HepG2 (cell line): ENCODE data around the gene USP7. TPM values are rescaled to one million over a fixed set of nuclear protein-coding genes. Genes with fewer than 3 reads are reported as not detected.
A peak's percentile ranks its signal among the peaks of the same experiment; 100 is the strongest.

ENCODE experiments used
- CREBL2 ChIP-seq: sonication (generic); formaldehyde crosslinking; IDR thresholded peaks from 2 replicates; pipeline ENCODE4 v1.8.1; 2023; ENCODE audit warnings: missing genetic modification reagents, mild to moderate bottlenecking, borderline replicate concordance
- EP300 ChIP-seq, 3 experiments: sonication (generic) in 1 of 3; formaldehyde crosslinking in 1 of 3; IDR thresholded peaks; 2 replicates each; pipeline versions ENCODE4 v1.5.1 to v1.6.1; 2011 to 2020; ENCODE audit warnings: low read depth in 2 of 3, low read length in 2 of 3, borderline replicate concordance in 1 of 3, improper control_type of control experiment in 1 of 3, mild to moderate bottlenecking in 1 of 3, missing genetic modification reagents in 1 of 3, moderate library complexity in 1 of 3
- GPN1 ChIP-seq: sonication (generic); formaldehyde crosslinking; IDR thresholded peaks from 2 replicates; pipeline ENCODE4 v1.5.1; 2020; ENCODE audit warnings: missing genetic modification reagents, borderline replicate concordance
- HMG20A ChIP-seq: IDR thresholded peaks from 2 replicates; pipeline ENCODE4 v1.6.1; 2016; ENCODE audit warnings: borderline replicate concordance
- HNF4A ChIP-seq: sonication (generic); formaldehyde crosslinking; IDR thresholded peaks from 2 replicates; pipeline ENCODE4 v1.4.0; 2020; ENCODE audit warnings: missing genetic modification reagents
- HNRNPK ChIP-seq: fragments of 200-400 bp; formaldehyde crosslinking; IDR thresholded peaks from 2 replicates; pipeline ENCODE4 v1.6.1; 2018; ENCODE audit warnings: low read length, low read depth, moderate library complexity, mild to moderate bottlenecking; ENCODE audit not compliant: poor library complexity, severe bottlenecking
- SIN3B ChIP-seq: fragments of 150-350 bp; IDR thresholded peaks from 2 replicates; pipeline ENCODE4 v1.6.1; 2014; ENCODE audit warnings: low read length
- SOX6 ChIP-seq, 2 experiments: fragments of 450-650 bp in 1 of 2; sonication (generic) in 1 of 2; formaldehyde crosslinking in 1 of 2; IDR thresholded peaks; 2 replicates each; pipeline versions ENCODE4 v1.4.0 to v1.6.1; 2017 to 2020; ENCODE audit warnings: antibody characterized with exemption in 1 of 2, mild to moderate bottlenecking in 1 of 2, missing genetic modification reagents in 1 of 2
- SP2 ChIP-seq: sonication (generic); formaldehyde crosslinking; IDR thresholded peaks from 2 replicates; pipeline ENCODE4 v1.5.1; 2020; ENCODE audit warnings: mild to moderate bottlenecking, missing genetic modification reagents
- ZBTB10 ChIP-seq: sonication (generic); formaldehyde crosslinking; IDR thresholded peaks from 2 replicates; pipeline ENCODE4 v1.4.0; 2020; ENCODE audit warnings: missing genetic modification reagents, borderline replicate concordance
- ZBTB38 ChIP-seq: sonication (generic); formaldehyde crosslinking; IDR thresholded peaks from 2 replicates; pipeline ENCODE4 v1.5.1; 2020; ENCODE audit warnings: mild to moderate bottlenecking, missing genetic modification reagents
- ZEB1 ChIP-seq: IDR thresholded peaks from 2 replicates; pipeline ENCODE4 v1.6.1; 2012; ENCODE audit warnings: mild to moderate bottlenecking, low read depth, inconsistent platforms; ENCODE audit not compliant: insufficient replicate concordance
- ZFP37 ChIP-seq: sonication (generic); formaldehyde crosslinking; IDR thresholded peaks from 2 replicates; pipeline ENCODE4 v1.4.0; 2020; ENCODE audit warnings: missing genetic modification reagents, borderline replicate concordance
- ZNF20 ChIP-seq: sonication (generic); formaldehyde crosslinking; IDR thresholded peaks from 2 replicates; pipeline ENCODE4 v1.4.0; 2020; ENCODE audit warnings: mild to moderate bottlenecking, moderate library complexity, missing genetic modification reagents
- ZNF605 ChIP-seq: sonication (generic); formaldehyde crosslinking; IDR thresholded peaks from 2 replicates; pipeline ENCODE4 v1.8.0; 2022; ENCODE audit warnings: mild to moderate bottlenecking, missing genetic modification reagents
- ZNF660 ChIP-seq: sonication (generic); formaldehyde crosslinking; IDR thresholded peaks from 2 replicates; pipeline ENCODE4 v1.5.1; 2020; ENCODE audit warnings: mild to moderate bottlenecking, low read depth, missing genetic modification reagents, borderline replicate concordance
- ZNF672 ChIP-seq: sonication (generic); formaldehyde crosslinking; IDR thresholded peaks from 2 replicates; pipeline ENCODE4 v1.8.1; 2022; ENCODE audit warnings: missing genetic modification reagents
- ZNF724P ChIP-seq: sonication (generic); formaldehyde crosslinking; IDR thresholded peaks from 2 replicates; pipeline ENCODE4 v1.8.0; 2022; ENCODE audit warnings: missing genetic modification reagents, borderline replicate concordance
- ZNF766 ChIP-seq: sonication (generic); formaldehyde crosslinking; IDR thresholded peaks from 2 replicates; pipeline ENCODE4 v1.5.0; 2020; ENCODE audit warnings: missing genetic modification reagents, borderline replicate concordance
- ZNF772 ChIP-seq: sonication (generic); formaldehyde crosslinking; IDR thresholded peaks from 2 replicates; pipeline ENCODE4 v1.5.0; 2020; ENCODE audit warnings: mild to moderate bottlenecking, missing genetic modification reagents
- polyA plus RNA-seq, 8 experiments: library from polyadenylated mRNA; depleted of rRNA in 3 of 8; stranded (reverse) in 7 of 8; unstranded in 1 of 8; fragments of >200 nt; fragmentation: Illumina TruSeq in 4 of 8; extraction: Trizol in 4 of 8; gene quantifications; 2 replicates each; pipeline versions ENCODE4 v1.2.1 to v1.2.3, GENCODE V29; 2011 to 2016; ENCODE audit warnings: low read depth in 4 of 8, missing spikeins in 1 of 8, mixed read lengths in 1 of 8; ENCODE audit not compliant: insufficient read depth in 1 of 8
- total RNA-seq, 5 experiments: library from RNA; depleted of rRNA; stranded (reverse); fragments of >200 nt; fragmentation: Illumina TruSeq; extraction: Trizol; gene quantifications; 2 replicates each; pipeline ENCODE4 v1.2.3, GENCODE V29; 2016; ENCODE audit warnings: low read depth in 1 of 5
- TF ChIP-seq, protein P1 (sequence below): sonication (generic); formaldehyde crosslinking; IDR thresholded peaks from 2 replicates; pipeline ENCODE4 v1.5.0; 2020; ENCODE audit warnings: mild to moderate bottlenecking, low read depth, missing genetic modification reagents, borderline replicate concordance
- TF ChIP-seq, protein P2 (sequence below): sonication (generic); formaldehyde crosslinking; IDR thresholded peaks from 2 replicates; pipeline ENCODE4 v1.8.1; 2023; ENCODE audit warnings: mild to moderate bottlenecking, moderate library complexity, missing genetic modification reagents
- TF ChIP-seq, protein P3 (sequence below), 2 experiments: sonication (generic) in 1 of 2; formaldehyde crosslinking in 1 of 2; IDR thresholded peaks; 2 replicates each; pipeline versions ENCODE4 v1.5.1 to v1.6.1; 2011 to 2020; ENCODE audit warnings: borderline replicate concordance in 1 of 2, low read depth in 1 of 2, low read length in 1 of 2, mild to moderate bottlenecking in 1 of 2, missing genetic modification reagents in 1 of 2, moderate library complexity in 1 of 2

Gene USP7
- total and polyA plus RNA-seq, 2 of the 13 experiments (the other 11 are each of a cell fraction or from before 2014, with no cell fraction given): 52.5 to 173 TPM

GRCh38 chr16:8878523-8878911, 85.2 kb downstream of the USP7 start (continued):
- TF ChIP-seq ZFP37 (no peak), SOX6 (IDR thresholded peaks at IDR 0.05) (no peak), SOX6 (CRISPR knock-in tag; IDR thresholded peaks at IDR 0.05) (0 out of 2 replicates have a peak, but pooled peaks have one; percentile 31), ZNF672 (no peak), SP2 (CRISPR knock-in tag) (no peak), ZNF772 (CRISPR knock-in tag) (0 out of 2 replicates have a peak, but pooled peaks have one; percentile 71), EP300 (IDR thresholded peaks at IDR 0.05; ENCODE audit: low read depth in 2 of 2, low read length in 2 of 2) (peak; percentile 43 to 53; a peak in 2 of 4 replicates), EP300 (CRISPR knock-in tag; IDR thresholded peaks at IDR 0.05; ENCODE audit: borderline replicate concordance) (no peak), ZNF766 (CRISPR knock-in tag) (no peak), ZNF660 (no peak), ZEB1 (peak; percentile 90), ZNF724P (CRISPR knock-in tag) (no peak), HNRNPK (no peak), CREBL2 (CRISPR knock-in tag) (no peak), GPN1 (CRISPR knock-in tag) (no peak), ZBTB38 (no peak), ZNF605 (no peak), HNF4A (CRISPR knock-in tag) (no peak), HMG20A (CRISPR knock-in tag) (0 out of 2 replicates have a peak, but pooled peaks have one; percentile 41), ZNF20 (CRISPR knock-in tag) (no peak), ZBTB10 (no peak), SIN3B (no peak)
- TF ChIP-seq, protein P1, sequence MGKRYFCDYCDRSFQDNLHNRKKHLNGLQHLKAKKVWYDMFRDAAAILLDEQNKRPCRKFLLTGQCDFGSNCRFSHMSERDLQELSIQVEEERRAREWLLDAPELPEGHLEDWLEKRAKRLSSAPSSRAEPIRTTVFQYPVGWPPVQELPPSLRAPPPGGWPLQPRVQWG: no peak
- TF ChIP-seq, protein P2, sequence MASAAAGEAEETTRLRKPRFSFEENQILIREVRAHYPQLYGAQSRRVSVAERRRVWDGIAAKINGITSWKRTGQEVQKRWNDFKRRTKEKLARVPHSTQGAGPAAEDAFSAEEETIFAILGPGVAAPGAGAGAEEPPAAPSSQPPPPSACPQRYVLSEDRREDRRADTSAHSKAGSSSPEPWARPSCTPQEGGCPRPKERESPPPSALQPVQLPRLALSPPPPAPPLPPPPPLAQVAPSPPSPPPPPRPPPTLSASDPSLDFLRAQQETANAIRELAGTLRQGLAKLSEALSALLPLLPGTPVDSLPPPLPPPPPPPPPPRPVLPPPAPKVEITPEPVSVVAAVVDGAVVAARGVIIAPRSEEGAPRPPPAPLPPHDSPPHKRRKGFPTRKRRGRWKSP (CRISPR knock-in tag): no peak
- TF ChIP-seq, protein P3, sequence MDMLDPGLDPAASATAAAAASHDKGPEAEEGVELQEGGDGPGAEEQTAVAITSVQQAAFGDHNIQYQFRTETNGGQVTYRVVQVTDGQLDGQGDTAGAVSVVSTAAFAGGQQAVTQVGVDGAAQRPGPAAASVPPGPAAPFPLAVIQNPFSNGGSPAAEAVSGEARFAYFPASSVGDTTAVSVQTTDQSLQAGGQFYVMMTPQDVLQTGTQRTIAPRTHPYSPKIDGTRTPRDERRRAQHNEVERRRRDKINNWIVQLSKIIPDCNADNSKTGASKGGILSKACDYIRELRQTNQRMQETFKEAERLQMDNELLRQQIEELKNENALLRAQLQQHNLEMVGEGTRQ (IDR thresholded peaks at IDR 0.05; ENCODE audit: low read depth, low read length): no peak
- TF ChIP-seq, protein P3 (CRISPR knock-in tag; IDR thresholded peaks at IDR 0.05; ENCODE audit: borderline replicate concordance): no peak
